ENCODE data around the gene NOL8. TPM values are rescaled to one million over a fixed set of nuclear protein-coding genes. Genes with fewer than 3 reads are reported as not detected.

Gene NOL8
- total and polyA plus RNA-seq, 4 donors, result 5.3 to 21.2 (median 12.8) TPM

DNA sequence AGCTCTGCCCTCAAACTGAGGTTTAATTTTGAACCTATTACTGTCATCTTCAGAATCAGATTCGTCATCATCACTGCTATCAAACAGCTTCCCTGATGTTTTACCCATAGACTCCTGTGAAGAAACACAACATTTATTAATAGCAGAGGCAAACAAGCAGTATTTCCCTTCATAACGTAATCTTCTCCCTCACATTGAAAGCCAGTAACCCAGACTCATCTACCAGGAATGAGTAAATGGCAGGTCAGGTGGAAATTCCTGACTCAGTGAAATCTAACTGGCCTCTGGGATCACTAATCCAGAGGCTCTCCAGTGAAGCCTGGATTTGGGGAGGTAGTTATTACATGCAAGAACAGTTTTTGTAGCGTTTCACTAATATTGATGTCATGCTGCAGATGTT is 14.6 kb downstream of the NOL8 start:
- H3K9ac ChIP-seq (ENCODE audit: low read depth in 1 of 2, low read length in 2 of 2), result no peak overlapping the region
- H3K27me3 ChIP-seq (ENCODE audit: control insufficient read depth in 4 of 4, insufficient read depth in 4 of 4, low read length in 3 of 4), result no peaks in the 10 kb centered on the region
- no peaks in the 10 kb centered on the region for H3K4me1 ChIP-seq (ENCODE audit: control insufficient read depth in 4 of 4, insufficient read depth in 4 of 4, low read length in 3 of 4)
- peaks cover 6 to 59% (median 47%) of the 10 kb centered on the region in 4 donors for H3K36me3 ChIP-seq (ENCODE audit: control insufficient read depth in 4 of 4, insufficient read depth in 3 of 4, low read depth in 1 of 4, low read length in 3 of 4)
- H3K9me3 ChIP-seq (ENCODE audit: control insufficient read depth in 4 of 4, low read length in 3 of 4), result no peaks in the 10 kb centered on the region
- no peak for DNase-seq (ENCODE audit: low spot score)
- TF ChIP-seq, protein P1, sequence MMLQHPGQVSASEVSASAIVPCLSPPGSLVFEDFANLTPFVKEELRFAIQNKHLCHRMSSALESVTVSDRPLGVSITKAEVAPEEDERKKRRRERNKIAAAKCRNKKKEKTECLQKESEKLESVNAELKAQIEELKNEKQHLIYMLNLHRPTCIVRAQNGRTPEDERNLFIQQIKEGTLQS (IDR thresholded peaks at IDR 0.05), result no peak
- TF ChIP-seq SP1 (IDR thresholded peaks at IDR 0.05) (no peak), HNF4G (IDR thresholded peaks at IDR 0.05) (no peak), NR2F2 (IDR thresholded peaks at IDR 0.05) (no peak), RXRA (IDR thresholded peaks at IDR 0.05) (no peak)
- TF ChIP-seq, protein P2, sequence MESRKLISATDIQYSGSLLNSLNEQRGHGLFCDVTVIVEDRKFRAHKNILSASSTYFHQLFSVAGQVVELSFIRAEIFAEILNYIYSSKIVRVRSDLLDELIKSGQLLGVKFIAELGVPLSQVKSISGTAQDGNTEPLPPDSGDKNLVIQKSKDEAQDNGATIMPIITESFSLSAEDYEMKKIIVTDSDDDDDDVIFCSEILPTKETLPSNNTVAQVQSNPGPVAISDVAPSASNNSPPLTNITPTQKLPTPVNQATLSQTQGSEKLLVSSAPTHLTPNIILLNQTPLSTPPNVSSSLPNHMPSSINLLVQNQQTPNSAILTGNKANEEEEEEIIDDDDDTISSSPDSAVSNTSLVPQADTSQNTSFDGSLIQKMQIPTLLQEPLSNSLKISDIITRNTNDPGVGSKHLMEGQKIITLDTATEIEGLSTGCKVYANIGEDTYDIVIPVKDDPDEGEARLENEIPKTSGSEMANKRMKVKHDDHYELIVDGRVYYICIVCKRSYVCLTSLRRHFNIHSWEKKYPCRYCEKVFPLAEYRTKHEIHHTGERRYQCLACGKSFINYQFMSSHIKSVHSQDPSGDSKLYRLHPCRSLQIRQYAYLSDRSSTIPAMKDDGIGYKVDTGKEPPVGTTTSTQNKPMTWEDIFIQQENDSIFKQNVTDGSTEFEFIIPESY (IDR thresholded peaks at IDR 0.05), result no peak
- WGBS, result 94% methylated on average over 3 of the region's 3 CpGs
- H3K4me3 ChIP-seq (ENCODE audit: low read depth in 1 of 3, low read length in 3 of 3), result no peak overlapping the region
- H3K27ac ChIP-seq (ENCODE audit: low read depth in 1 of 2, low read length in 2 of 2), result no peak overlapping the region

DNA sequence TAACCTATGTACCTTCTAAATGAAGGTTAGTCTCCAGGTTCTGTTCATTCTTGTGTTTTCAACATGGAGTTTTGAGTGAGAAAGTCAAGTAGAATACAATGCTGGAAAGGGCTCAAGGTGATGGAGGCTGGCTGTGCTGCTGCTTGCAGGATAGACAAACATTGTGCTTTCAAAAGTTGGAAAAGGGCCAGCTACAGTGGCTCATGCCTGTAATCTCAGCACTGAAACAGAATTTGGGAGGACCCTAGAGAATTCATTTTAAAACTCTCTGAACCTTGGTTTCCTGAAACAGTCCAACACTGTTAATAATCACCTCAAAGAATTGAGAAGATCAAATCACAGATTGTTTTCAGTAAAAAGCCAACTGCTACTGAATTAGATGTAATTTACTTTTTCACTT is 16.3 kb downstream of the NOL8 start:
- no peaks in the 10 kb centered on the region for H3K27me3 ChIP-seq (ENCODE audit: control insufficient read depth in 4 of 4, insufficient read depth in 4 of 4, low read length in 3 of 4)
- H3K4me1 ChIP-seq (ENCODE audit: control insufficient read depth in 4 of 4, insufficient read depth in 4 of 4, low read length in 3 of 4), result no peaks in the 10 kb centered on the region
- no peak overlapping the region for H3K9ac ChIP-seq (ENCODE audit: low read depth in 1 of 2, low read length in 2 of 2)
- DNase-seq (ENCODE audit: low spot score), result no peak
- H3K27ac ChIP-seq (ENCODE audit: low read depth in 1 of 2, low read length in 2 of 2), result no peak overlapping the region
- TF ChIP-seq, protein P3, sequence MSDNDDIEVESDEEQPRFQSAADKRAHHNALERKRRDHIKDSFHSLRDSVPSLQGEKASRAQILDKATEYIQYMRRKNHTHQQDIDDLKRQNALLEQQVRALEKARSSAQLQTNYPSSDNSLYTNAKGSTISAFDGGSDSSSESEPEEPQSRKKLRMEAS (IDR thresholded peaks at IDR 0.05), result no peak
- TF ChIP-seq RAD21 (IDR thresholded peaks at IDR 0.05) (no peak), CTCF (IDR thresholded peaks at IDR 0.05; ENCODE audit: low read depth, low read length, missing input control) (no peak), REST (IDR thresholded peaks at IDR 0.05) (no peak), NR2F2 (IDR thresholded peaks at IDR 0.05) (no peak), RXRA (IDR thresholded peaks at IDR 0.05) (no peak), YY1 (IDR thresholded peaks at IDR 0.05) (no peak)
- no peaks in the 10 kb centered on the region for H3K9me3 ChIP-seq (ENCODE audit: control insufficient read depth in 4 of 4, low read length in 3 of 4)
- peaks cover 8 to 62% (median 57%) of the 10 kb centered on the region in 4 donors for H3K36me3 ChIP-seq (ENCODE audit: control insufficient read depth in 4 of 4, insufficient read depth in 3 of 4, low read depth in 1 of 4, low read length in 3 of 4)
- no peak overlapping the region for H3K4me3 ChIP-seq (ENCODE audit: low read depth in 1 of 3, low read length in 3 of 3)

Data from liver (tissue), 9 donors.